ENCODE data around the gene IRF2BPL. TPM values are rescaled to one million over a fixed set of nuclear protein-coding genes. Genes with fewer than 3 reads are reported as not detected.

The IRF2BPL gene
- total RNA-seq, 2 experiments from 2014 or later: 36.2 to 37.7 TPM

GRCh38 chr14:77062261-77062660, 33.8 kb upstream of the IRF2BPL start:
- Mint-ChIP-seq H3K9me3 (no peaks in the 10 kb centered on the region), H3K27ac (no peak overlapping the region), H3K27me3 (no peaks in the 10 kb centered on the region), H3K4me1 (ENCODE audit: low read depth) (no peaks in the 10 kb centered on the region), H3K4me3 (no peak overlapping the region), H3K36me3 (ENCODE audit: low read depth) (no peaks in the 10 kb centered on the region)
- ChIA-PET POLR2A (no interaction called here), CTCF (interaction anchor here (1.4 to 8.9 kb wide), 4 partner anchors 8 to 187 kb away, joined by 3 to 133 read pairs (median 26); no protein-coding TSS in a partner anchor)
- DNase-seq (no peak), ATAC-seq (no peak)
- intact Hi-C loops (cut with micrococcal nuclease): no loop called here
- TF ChIP-seq, protein P1, sequence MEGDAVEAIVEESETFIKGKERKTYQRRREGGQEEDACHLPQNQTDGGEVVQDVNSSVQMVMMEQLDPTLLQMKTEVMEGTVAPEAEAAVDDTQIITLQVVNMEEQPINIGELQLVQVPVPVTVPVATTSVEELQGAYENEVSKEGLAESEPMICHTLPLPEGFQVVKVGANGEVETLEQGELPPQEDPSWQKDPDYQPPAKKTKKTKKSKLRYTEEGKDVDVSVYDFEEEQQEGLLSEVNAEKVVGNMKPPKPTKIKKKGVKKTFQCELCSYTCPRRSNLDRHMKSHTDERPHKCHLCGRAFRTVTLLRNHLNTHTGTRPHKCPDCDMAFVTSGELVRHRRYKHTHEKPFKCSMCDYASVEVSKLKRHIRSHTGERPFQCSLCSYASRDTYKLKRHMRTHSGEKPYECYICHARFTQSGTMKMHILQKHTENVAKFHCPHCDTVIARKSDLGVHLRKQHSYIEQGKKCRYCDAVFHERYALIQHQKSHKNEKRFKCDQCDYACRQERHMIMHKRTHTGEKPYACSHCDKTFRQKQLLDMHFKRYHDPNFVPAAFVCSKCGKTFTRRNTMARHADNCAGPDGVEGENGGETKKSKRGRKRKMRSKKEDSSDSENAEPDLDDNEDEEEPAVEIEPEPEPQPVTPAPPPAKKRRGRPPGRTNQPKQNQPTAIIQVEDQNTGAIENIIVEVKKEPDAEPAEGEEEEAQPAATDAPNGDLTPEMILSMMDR (IDR thresholded peaks at IDR 0.05): no peak

DNA sequence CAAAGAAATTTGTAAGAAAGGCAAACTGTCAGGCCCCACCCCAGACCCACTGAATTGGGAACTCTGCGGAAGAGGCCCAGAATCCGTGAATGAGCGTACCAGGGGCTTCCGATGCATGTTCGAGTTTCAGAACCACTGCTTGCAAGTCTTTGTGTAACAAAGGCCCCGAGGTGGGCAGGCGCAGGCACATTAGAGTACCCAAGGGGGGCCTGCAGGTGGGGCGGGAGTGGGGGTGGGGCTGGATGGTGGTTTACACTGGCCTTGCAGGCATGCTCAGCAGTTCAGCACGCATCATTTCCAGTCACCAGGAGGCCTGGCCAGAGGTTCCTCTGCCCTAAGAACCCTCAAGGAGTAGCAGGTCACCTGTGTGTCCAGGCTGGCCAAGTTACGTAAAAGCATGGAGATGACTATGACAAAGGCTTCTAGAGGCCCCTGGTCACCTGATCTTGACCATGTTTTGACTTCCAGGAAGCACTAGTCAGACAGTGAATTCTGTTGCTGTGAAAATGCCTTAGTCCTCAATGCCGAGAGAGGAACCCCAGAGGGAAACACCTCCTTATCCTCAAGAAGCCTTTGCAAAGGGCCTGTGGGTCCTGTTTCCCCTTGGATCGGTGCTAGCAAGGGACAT, 33.2 kb upstream of the IRF2BPL start:
- Mint-ChIP-seq H3K27ac (no peak overlapping the region), H3K36me3 (ENCODE audit: low read depth) (no peaks in the 10 kb centered on the region), H3K9me3 (no peaks in the 10 kb centered on the region), H3K4me1 (ENCODE audit: low read depth) (no peaks in the 10 kb centered on the region), H3K4me3 (no peak overlapping the region), H3K27me3 (no peaks in the 10 kb centered on the region)
- DNase-seq (no peak), ATAC-seq (no peak)
- TF ChIP-seq, protein P1 (IDR thresholded peaks at IDR 0.05): no peak
- POLR2A ChIA-PET: no interaction called here
- CTCF ChIA-PET: interaction anchor here (1.4 to 8.9 kb wide), 6 partner anchors 8 to 187 kb away, joined by 3 to 133 read pairs (median 28); no protein-coding TSS in a partner anchor
- intact Hi-C loops (cut with micrococcal nuclease): no loop called here

- H3K9me3 Mint-ChIP-seq: no peaks in the 10 kb centered on the region
- H3K27ac Mint-ChIP-seq: no peak overlapping the region
- POLR2A ChIA-PET: no interaction called here
- H3K27me3 Mint-ChIP-seq: no peaks in the 10 kb centered on the region
- no peaks in the 10 kb centered on the region for H3K36me3 Mint-ChIP-seq (ENCODE audit: low read depth)
- DNase-seq (no peak), ATAC-seq (no peak)
- TF ChIP-seq, protein P1 (IDR thresholded peaks at IDR 0.05): no peak
- CTCF ChIA-PET: interaction anchor here (1.3 to 8.9 kb wide), 6 partner anchors 11 to 191 kb away, joined by 3 to 133 read pairs (median 18); partner anchors contain the start of gene IRF2BPL
- no peak overlapping the region for H3K4me3 Mint-ChIP-seq
- intact Hi-C loops (cut with micrococcal nuclease): no loop called here
- H3K4me1 Mint-ChIP-seq (ENCODE audit: low read depth): no peaks in the 10 kb centered on the region
Observed at GRCh38 chr14:77059276-77059915, 30.9 kb upstream of the IRF2BPL start.

GRCh38 chr14:77058785-77059184, 30.3 kb upstream of the IRF2BPL start:
- TF ChIP-seq, protein P1 (IDR thresholded peaks at IDR 0.05): no peak
- intact Hi-C loops (cut with micrococcal nuclease): no loop called here
- ChIA-PET CTCF (interaction anchor here (1.1 to 8.9 kb wide), 5 partner anchors 12 to 190 kb away, joined by 3 to 133 read pairs (median 28); no protein-coding TSS in a partner anchor), POLR2A (no interaction called here)
- no peak for ATAC-seq
- Mint-ChIP-seq H3K36me3 (ENCODE audit: low read depth) (no peaks in the 10 kb centered on the region), H3K4me1 (ENCODE audit: low read depth) (no peaks in the 10 kb centered on the region), H3K4me3 (no peak overlapping the region), H3K9me3 (no peaks in the 10 kb centered on the region), H3K27ac (no peak overlapping the region), H3K27me3 (no peaks in the 10 kb centered on the region)
- DNase-seq: no peak

DNA sequence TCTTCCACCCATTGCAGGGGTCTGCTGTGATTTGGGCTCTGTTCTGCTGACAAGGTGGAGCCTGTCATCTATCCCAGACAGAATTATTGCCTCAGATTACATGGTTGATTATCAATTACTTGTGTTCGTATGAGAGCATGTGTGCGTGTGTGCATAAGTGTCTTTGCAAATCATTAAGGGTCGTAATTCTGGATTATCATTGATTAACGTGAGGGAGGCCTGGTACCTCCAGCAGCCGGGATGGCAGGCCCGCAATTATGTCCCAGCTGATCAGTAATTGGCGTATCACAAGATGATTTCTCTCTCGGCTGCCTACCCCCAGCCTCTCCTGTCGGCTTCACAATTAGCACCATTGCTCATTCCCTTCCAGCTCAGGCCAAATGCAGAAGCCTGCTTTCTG, 29.6 kb upstream of the IRF2BPL start:
- POLR2A ChIA-PET: no interaction called here
- intact Hi-C loops (cut with micrococcal nuclease): no loop called here
- ATAC-seq: no peak
- Mint-ChIP-seq H3K36me3 (ENCODE audit: low read depth) (no peaks in the 10 kb centered on the region), H3K9me3 (no peaks in the 10 kb centered on the region), H3K27ac (no peak overlapping the region), H3K4me1 (ENCODE audit: low read depth) (peaks cover 5% of the 10 kb centered on the region), H3K4me3 (no peak overlapping the region), H3K27me3 (no peaks in the 10 kb centered on the region)
- CTCF ChIA-PET: interaction anchor here (1.1 to 8.9 kb wide), 4 partner anchors 12 to 183 kb away, joined by 3 to 133 read pairs (median 32); no protein-coding TSS in a partner anchor
- TF ChIP-seq, protein P1 (IDR thresholded peaks at IDR 0.05): no peak
- DNase-seq: no peak
